CD4-positive, alpha-beta T cell treated with Interleukin-6 at 100 ng/mL for 8 hours (primary cell): Measurements from ENCODE around the gene ADAMTS6.
A peak's percentile ranks its signal among the peaks of the same experiment; 100 is the strongest.
"Not testable (repeated sequence)": the region's sequence is repeated elsewhere in the genome, so short reads cannot be mapped to it uniquely, and the experiment has no call there.

ENCODE experiments used
- DNase-seq: peaks from one replicate; pipeline ENCODE4 v3.0.0-alpha.2; 2020; ENCODE audit warnings: mixed read lengths, low spot score

The ADAMTS6 gene, protein sequence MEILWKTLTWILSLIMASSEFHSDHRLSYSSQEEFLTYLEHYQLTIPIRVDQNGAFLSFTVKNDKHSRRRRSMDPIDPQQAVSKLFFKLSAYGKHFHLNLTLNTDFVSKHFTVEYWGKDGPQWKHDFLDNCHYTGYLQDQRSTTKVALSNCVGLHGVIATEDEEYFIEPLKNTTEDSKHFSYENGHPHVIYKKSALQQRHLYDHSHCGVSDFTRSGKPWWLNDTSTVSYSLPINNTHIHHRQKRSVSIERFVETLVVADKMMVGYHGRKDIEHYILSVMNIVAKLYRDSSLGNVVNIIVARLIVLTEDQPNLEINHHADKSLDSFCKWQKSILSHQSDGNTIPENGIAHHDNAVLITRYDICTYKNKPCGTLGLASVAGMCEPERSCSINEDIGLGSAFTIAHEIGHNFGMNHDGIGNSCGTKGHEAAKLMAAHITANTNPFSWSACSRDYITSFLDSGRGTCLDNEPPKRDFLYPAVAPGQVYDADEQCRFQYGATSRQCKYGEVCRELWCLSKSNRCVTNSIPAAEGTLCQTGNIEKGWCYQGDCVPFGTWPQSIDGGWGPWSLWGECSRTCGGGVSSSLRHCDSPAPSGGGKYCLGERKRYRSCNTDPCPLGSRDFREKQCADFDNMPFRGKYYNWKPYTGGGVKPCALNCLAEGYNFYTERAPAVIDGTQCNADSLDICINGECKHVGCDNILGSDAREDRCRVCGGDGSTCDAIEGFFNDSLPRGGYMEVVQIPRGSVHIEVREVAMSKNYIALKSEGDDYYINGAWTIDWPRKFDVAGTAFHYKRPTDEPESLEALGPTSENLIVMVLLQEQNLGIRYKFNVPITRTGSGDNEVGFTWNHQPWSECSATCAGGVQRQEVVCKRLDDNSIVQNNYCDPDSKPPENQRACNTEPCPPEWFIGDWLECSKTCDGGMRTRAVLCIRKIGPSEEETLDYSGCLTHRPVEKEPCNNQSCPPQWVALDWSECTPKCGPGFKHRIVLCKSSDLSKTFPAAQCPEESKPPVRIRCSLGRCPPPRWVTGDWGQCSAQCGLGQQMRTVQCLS (N-terminal part only)

DNA sequence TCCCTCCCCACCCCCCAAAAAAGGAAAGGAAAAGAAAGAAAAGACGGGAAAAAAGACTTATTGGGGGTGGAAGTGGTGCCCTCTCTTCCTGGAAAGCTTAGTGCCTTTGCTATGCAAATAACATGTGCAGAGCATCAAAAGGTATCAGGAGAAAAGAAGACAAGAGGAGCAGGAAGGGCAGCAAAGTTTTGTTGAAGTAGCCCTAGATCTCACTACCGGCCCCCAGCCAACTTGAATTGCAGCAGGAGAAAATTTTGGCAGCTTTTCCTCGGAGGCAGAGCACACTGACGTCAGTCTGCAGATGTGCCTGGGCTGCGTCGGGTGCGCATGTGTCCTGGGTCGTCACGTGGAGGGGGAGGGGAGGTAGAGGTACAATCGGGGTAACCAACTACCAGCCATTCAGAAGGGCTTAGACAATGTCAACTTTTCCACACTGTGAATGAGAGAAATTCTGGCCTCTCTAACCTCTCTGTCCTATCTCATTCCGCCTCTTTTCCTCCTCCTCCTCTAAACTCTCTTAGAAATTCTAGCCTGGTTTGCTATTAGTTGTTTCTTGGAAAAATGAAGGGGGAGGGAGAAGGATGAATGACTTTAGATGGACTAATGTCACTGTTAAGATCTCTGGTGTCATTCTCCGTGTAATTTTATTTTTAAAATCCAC is at the start of gene ADAMTS6:
Gene ADAMTS6, minus strand, starts transcription at position 286 of the 661 bp plus-strand sequence. CDS start 8,247 bp downstream, outside the sequence.
- peak; percentile 69 for DNase-seq

- no peak for DNase-seq
Observed at GRCh38 chr5:65530904-65531303, 49.2 kb upstream of the ADAMTS6 start.

DNA sequence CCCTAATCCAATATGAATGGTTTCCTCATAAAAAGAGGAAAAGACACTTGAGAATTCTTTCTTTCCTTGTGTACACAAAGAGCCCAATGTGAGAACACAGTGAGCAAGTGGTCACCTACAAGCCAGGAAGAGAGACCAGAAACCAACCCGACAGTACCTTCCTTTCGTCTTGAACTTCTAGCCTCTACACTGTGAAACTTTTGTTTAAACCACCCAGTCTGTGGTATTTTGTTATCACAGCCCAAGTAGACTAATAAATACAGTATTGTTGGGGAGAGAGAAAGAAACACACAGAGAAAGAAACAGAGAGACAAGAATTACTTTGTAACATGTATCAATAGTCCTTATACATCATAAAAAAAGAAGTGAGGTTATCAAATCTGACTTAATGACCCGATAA is 44.0 kb upstream of the ADAMTS6 start:
- no peak for DNase-seq

DNA sequence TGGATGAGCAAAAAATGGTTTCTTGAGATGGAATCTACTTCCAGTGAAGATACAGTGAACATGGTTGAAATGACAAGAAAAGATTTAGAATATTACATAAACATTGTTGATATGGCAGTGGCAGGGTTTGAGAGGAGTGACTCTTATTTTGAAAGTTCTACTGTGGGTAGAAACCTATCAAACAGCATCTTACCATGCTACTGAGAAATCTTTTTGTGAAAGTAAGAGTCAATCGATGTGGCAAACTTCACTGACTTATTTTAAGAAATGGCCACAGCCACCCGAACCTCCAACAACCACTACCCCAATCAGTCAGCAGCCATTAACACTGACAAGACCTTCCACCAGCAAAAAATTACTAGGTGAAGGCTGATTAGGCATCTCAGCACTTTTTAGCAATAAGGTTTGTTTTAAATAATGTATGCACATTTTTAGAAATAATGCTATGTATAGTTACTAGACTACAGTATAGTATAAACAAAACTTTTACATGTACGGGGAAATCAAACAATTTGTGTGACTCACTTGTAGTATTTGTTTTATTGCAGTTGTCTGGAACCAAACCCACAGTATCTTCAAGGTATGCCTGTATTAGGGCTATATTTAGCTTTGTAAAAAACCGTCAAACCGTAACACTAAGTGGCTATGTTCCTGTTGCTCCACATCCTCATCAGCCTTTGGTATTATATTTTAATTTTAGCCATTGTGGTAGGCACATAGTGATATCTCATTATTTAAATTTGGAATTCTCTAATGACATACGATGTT is 30.6 kb upstream of the ADAMTS6 start:
- DNase-seq = no peak

DNA sequence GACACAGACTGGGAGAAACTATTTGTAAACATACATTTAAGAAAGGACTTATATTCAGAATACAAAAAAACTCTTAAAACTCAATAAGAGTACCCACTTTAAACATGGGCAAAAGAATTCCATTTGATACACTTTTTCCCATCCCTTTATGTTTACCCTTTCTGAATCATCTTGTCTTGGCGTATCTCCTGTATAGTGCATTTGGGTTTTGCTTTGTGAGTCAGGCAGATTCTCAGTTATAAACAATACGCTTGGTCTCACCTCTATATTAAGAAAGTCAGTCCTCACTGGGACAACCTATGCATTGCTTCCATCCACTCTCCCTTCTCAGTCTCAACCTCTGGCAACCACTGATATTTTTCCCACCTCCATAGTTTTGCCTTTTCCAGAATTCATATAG is 27.3 kb upstream of the ADAMTS6 start:
- no peak for DNase-seq

GRCh38 chr5:65506961-65507360 is 25.2 kb upstream of the ADAMTS6 start:
- no peak for DNase-seq

- DNase-seq = no peak
Observed at GRCh38 chr5:65489119-65489518, 7.4 kb upstream of the ADAMTS6 start.

GRCh38 chr5:65488038-65488687 is 6.4 kb upstream of the ADAMTS6 start:
- DNase-seq = not testable (repeated sequence)

GRCh38 chr5:65486803-65487202 is 5.1 kb upstream of the ADAMTS6 start:
- DNase-seq = not testable (repeated sequence)

DNA sequence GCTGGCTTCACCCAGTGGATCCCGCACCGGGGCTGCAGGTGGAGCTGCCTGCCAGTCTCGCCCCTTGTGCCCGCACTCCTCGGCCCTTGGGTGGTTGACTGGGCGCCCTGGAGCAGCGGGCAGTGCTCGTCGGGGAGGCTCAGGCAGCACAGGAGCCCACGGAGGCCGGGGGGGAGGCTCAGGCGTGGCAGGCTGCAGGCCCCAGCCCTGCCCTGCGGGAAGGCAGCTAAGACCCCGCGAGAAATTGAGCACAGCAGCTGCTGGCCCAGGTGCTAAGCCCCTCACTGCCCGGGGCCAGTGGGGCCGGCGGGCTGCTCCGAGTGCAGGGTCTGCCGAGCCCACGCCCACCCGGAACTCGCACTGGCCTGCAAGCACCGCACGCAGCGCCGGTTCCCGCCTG is 3.7 kb upstream of the ADAMTS6 start:
- no peak for DNase-seq

- peak; percentile 42 for DNase-seq
Observed at GRCh38 chr5:65483546-65484346, 2.0 kb upstream of the ADAMTS6 start.

- DNase-seq = peak; percentile 20
Observed at GRCh38 chr5:65482736-65483545, 1.2 kb upstream of the ADAMTS6 start.

DNA sequence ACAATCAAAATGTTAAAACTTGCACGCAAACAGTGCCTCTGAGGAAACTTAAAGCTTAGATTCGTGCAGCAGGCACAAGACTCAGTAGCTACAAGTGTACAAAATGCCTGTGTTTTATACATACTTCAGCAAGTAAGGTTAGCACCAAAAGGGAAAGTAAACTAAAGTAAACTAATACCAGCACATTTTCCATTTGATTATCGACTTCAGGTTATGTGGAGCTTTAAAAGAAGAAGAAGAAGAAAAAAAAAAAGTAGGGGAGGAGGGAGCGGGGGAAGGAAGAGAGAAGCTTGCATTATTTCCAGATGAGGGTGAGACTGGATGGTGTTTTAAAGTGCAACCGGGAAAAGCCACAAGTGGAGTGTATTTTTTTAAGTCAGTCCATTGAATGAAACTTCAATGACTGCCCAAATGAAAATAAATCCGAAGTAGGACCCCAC is 596 bp upstream of the ADAMTS6 start:
- DNase-seq = no peak

DNA sequence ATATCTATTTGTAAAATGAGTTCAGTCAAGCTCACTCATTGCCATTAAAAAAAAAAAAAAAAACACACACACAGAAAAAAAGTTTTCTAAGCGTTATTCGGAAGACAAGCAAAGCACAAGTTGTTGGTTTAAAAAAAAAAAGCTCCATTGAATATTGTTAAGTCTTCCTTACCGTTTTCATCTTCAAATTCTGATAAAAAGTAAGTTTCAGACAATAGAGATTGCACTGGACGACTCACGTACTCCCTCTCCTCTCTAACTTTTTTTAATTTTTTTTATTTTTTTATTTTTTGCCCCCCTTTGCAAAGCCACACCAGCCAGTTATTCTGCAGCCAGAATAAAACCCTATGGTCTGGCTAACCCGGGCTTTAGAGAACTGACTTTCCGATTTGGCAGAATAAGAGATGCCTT is 544 bp downstream of the ADAMTS6 start:
- no peak for DNase-seq

GRCh38 chr5:65480306-65480865 is 1.3 kb downstream of the ADAMTS6 start:
- DNase-seq = peak; percentile 7

- no peak for DNase-seq
Observed at GRCh38 chr5:65479527-65479926, 2.2 kb downstream of the ADAMTS6 start.

GRCh38 chr5:65478336-65478735 is 3.4 kb downstream of the ADAMTS6 start:
- no peak for DNase-seq

DNA sequence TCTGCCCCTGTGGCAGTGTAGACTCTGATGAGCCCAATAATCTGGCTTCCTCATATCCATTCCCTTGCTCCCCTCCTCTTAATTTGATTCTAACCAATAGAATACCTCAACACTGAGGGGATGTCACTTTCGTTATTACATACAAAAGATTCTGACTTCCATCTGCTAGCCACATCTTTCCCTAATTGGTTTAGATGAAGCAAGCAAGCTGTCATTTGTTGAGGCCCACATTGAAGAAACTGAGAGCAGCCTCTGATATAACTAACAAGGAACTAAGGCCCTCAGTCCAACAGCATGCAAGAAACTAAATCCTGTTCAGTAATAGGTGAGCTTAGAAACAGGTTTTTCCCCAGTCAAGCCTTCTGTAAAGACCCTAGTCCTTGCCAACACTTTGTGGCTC is 5.8 kb downstream of the ADAMTS6 start:
- DNase-seq = no peak

GRCh38 chr5:65475336-65475735 is 6.4 kb downstream of the ADAMTS6 start:
- DNase-seq = no peak
